ENCODE measurements around the gene CYTH1.

CYTH1 gene

DNA sequence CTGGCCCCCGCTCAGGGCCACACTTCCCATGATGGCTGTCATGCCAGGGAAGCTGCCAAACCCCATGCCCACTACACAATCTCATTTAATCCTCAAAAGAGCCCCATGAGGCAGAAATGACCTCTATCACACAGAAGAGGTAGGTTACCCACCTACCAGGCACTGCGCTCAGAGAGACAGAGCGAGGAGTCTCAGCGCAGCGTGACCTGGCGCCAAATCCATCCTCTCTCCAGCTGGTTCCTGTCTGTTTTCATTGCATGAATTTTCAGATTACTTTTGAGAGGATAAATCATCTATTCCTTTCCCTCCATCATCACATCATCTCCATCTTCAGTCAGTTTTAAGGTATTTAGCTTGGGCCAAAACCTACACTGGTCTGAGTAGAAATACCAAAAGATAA lies 103.4 kb downstream of the CYTH1 start:
- no peak for DNase-seq (ENCODE audit: low read depth)
- TF ChIP-seq CTCF (IDR thresholded peaks at IDR 0.05; ENCODE audit: insufficient read depth, low read depth, low read length, missing control alignments): no peak
- no peak overlapping the region for H3K4me3 ChIP-seq (ENCODE audit: low read length)

GRCh38 chr17:78678222-78678557 lies 103.9 kb downstream of the CYTH1 start:
- H3K4me3 ChIP-seq (ENCODE audit: low read length): no peak overlapping the region
- TF ChIP-seq CTCF (IDR thresholded peaks at IDR 0.05; ENCODE audit: insufficient read depth, low read depth, low read length, missing control alignments): no peak
- no peak for DNase-seq (ENCODE audit: low read depth)

DNA sequence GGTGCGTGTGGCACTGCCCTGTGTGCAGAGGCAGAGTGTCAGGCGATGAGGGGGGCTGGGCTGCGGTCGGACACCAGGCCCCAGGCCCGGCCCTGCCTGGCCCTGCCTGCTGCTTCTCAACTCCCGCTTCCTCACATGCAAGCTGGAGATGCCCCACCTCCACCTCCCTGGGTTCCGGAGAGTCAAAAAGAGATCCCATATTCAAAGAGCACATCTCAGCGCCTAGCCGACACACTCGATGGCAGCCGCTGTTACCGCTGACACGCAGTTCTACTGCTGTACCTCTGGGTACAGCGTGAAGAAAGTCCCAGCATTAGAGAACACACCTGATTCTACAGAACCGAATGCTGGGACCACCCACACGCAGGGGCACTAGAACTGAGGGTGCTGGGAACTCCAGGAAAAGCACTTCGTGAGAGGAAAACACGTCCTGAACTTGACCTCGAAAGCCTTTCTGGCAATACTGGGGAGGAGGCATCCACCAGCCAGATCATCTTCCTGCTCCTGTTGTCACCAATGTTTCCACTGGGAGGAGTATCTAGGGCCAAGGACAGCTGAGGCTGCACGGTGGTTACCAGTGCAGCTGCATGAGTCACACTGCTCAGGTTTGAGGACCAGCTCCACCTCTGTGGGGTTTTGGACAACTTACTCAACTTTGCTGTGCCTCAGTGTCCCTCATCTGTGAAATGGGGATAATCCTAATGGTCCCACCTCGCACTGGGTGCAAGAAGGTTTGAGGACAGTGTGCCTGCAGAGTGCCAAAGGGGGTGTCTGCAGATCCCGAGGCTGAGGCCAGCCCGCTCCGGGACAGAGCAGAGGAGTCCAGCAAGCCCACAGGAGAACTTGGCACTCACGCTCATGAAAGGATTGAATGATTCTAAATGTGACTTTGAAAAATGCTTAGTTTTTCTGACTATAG lies 104.5 kb downstream of the CYTH1 start:
- H3K4me3 ChIP-seq (ENCODE audit: low read length): no peak overlapping the region
- TF ChIP-seq CTCF (IDR thresholded peaks at IDR 0.05; ENCODE audit: insufficient read depth, low read depth, low read length, missing control alignments): peak; percentile 1
- DNase-seq (ENCODE audit: low read depth): no peak

- H3K4me3 ChIP-seq (ENCODE audit: low read length): no peak overlapping the region
- DNase-seq (ENCODE audit: low read depth): no peak
- TF ChIP-seq CTCF (IDR thresholded peaks at IDR 0.05; ENCODE audit: insufficient read depth, low read depth, low read length, missing control alignments): no peak
Measured at GRCh38 chr17:78676412-78677302, 105.4 kb downstream of the CYTH1 start.

GRCh38 chr17:78675836-78676235 lies 106.2 kb downstream of the CYTH1 start:
- no peak for DNase-seq (ENCODE audit: low read depth)
- no peak overlapping the region for H3K4me3 ChIP-seq (ENCODE audit: low read length)
- no peak for TF ChIP-seq CTCF (IDR thresholded peaks at IDR 0.05; ENCODE audit: insufficient read depth, low read depth, low read length, missing control alignments)

DNA sequence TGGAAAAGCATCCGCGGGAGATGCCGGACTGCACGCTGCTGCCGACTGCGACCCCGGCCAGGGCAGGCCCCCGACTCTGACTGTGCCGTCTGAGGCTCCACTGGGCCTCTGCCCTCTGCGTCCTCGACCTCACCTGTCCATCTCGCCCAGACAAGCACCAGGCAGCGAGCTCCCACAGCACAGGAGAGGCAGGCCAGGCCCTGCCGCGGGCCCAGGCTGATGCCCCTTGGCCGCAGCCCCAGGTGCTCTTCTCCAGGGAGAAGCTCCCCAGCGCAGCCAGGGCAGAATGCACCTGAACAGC lies 106.8 kb downstream of the CYTH1 start:
- TF ChIP-seq CTCF (IDR thresholded peaks at IDR 0.05; ENCODE audit: insufficient read depth, low read depth, low read length, missing control alignments): no peak
- DNase-seq (ENCODE audit: low read depth): no peak
- H3K4me3 ChIP-seq (ENCODE audit: low read length): no peak overlapping the region

Data from epithelial cell of esophagus (primary cell).